Skin of body (tissue), 2 donors: Measurements from ENCODE around the gene GNB2. TPM values are rescaled to one million over a fixed set of nuclear protein-coding genes. Genes with fewer than 3 reads are reported as not detected.
"Not testable (repeated sequence)": the region's sequence is repeated elsewhere in the genome, so short reads cannot be mapped to it uniquely, and the experiment has no call there.

Source experiments
- DNase-seq: peaks from one replicate; lab custom pipeline; 2025; lab: John Stamatoyannopoulos, UW
- total RNA-seq: library from RNA; depleted of rRNA; stranded (reverse); fragments of >200 nt; gene quantifications from one replicate; pipeline ENCODE4 v1.2.3, GENCODE V29; 2014

GNB2 gene
- total RNA-seq, 1 donor from 2014 or later = 69.4 TPM

DNA sequence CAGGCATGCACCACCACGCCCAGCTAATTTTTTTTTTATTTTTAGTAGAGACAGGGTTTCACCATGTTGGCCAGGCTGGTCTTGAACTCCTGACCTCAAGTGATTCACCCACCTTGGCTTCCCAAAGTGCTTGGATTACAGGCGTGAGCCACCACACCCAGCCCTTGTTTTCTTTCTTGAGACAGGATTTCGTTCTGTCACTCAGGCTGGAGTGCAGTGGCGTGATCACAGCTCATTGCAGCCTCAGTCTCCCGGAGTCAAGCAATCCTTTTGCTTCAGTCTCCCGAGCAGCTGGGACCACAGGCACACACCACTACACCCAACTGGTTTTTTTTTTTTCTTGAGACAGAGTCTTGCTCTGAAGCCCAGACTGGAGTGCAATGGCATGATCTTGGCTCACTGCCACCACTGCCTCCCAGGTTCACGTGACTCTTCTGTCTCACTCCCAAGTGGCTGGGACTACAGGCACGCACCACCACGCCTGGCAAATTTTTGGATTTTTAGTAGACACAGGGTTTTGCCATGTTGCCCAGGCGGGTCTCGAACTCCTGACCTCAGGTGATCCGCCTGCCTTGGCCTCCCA lies 11.3 kb upstream of the GNB2 start:
- not testable (repeated sequence) for DNase-seq

DNA sequence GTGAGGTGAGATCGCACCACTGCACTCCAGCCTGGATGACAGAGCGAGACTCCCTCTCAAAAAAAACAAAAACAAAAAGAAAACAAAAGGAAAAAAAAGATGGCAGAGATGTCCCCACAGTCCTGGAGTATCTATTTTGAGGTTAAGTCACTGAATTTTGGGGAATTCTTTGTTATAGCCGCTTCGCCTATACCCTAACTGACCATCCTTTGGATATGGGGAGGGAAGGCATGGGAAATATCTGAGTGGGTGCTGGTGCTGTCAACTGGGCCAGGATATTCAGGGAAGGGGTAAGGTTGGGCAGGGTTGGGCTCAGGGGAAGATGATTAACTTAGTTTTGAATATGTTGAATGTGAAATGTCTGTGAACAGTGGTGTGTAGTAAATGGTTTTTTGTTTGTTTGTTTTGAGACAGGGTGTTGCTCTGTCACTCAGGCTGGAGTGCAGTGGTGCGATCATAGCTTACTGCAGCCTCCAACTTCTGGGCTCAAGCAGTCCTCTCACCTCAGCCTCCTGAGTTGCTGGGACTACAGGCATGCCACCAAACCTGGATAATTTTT lies 8.3 kb upstream of the GNB2 start:
- DNase-seq = no peak

DNA sequence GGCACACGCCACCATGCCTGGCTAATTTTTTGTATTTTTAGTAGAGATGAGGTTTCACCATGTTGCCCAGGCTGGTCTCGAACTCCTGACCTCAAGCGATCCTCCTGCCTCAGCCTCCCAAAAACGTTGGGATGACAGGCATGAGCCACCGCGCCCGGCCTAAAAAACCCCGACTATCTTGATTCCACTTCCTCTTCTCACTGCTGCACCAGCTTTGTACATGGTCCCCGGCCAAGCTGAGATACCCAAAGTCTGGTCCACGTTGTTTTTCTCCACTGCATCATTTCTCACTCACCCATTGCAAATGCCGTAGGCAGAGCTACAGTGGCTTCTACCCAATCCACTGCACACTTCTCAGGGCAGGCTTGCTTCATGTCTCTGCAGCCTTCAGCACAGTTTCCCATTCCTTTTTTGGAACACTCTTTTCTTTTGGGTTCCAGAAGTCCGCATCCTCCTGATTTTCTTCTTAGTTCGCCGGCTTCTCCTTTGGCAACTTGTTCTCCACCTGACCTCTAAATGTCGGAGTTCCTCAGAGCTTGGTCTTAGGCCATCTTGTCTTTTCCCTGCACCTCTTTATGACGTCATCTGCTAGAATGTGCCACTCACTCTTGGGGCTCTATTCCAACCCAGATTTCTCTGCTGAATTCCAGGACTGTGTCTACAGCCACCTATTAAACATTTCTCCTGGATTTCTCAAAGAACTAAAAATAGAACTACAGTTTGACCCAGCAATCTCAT lies 6.0 kb upstream of the GNB2 start:
- DNase-seq = no peak

DNA sequence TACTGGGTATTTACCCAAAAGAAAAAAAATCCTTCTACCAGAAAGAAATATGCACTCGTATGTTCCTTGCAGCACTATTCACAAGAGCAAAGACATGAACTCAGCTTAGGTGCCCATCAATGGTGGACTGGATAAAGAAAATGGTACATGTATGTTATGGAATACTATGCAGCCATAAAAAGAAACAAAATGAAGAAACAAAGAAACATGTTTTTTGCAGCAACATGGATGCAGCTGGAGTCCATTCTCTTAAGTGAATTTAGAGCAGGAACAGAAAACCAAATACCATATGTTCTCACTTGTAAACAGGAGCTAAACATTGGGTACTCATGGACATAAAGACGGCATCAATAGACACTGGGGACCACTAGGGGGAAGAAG lies 5.5 kb upstream of the GNB2 start:
- no peak for DNase-seq

DNA sequence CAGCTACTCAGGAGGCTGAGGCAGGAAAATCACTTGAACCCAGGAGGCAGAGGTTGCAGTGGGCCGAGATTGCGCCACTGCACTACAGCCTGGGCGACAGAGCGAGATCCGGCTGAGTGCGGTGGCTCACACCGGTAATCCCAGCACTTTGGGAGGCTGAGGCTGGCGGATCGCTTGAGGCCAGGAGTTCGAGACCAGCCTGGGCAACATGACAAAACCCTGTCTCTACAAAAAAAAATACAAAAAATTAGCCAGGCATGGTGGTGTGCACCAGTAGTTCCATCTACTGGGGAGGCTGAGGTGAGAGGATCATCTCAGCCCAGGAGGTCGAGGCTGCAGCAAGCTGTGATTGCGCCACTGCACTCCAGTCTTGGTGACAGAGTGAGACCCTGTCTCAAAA lies 4.4 kb upstream of the GNB2 start:
- DNase-seq = not testable (repeated sequence)

DNA sequence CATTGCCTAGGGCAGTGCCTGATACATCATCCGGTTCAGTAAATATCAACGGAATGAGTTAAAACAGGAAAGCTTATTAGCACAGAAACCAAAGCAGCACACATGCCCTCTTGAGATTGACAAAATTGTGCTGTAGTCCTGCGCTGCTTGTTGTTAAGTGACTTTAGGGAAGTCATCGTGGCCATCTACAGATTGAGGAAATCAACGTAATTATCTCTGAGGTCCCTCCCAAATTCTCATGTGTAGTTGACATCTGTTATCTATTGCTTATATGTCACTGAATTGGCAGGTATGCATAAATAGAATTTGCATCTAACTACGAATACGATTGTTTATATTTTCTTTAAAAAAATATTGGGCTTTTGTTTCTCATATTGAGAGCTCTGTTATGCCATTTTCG lies 3.5 kb upstream of the GNB2 start:
- DNase-seq = no peak

DNA sequence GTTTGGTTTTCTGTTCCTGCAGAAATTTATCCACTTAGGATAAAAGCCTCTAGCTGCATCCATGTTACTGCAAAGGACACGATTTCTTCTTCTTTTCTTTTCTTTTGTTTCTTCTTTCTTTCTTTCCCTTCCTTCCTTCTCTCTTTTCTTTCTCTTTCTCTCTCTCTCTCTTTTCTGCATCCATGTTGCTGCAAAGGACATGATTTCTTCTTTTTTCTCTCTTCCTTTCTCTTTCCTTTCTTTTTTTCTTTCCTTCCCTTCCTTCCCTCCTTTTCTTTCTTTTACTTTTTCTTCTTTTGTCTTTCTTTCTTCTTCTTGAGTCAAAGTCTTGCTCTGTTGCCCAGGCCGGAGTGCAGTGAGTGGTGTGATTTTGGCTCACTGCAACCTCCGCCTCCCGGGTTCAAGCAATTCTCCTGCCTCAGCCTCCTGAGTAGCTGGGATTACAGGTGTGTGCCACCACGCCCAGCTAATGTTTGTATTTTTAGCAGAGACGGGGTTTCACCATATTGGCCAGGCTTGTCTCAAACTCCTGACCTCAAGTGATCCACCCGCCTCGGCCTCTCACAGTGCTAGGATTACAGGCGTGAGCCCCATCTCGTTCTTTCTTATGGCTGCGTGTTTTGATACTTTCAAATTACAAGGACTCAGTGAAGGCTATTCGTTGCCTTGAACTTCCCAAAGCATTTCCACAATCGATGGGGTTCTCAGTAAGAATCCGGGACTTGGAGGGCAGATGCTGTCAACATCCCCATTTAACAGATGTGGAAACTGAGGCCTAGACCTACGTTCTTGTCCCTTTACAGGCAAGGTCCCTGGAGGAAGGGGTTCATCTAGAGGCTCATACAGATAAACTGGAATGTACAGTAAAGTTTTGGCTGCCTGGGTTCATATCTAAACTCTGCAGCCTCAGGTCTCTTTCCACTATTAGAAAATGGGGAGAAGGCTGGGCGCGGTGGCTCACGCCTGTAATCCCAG lies 1.9 kb upstream of the GNB2 start:
- no peak for DNase-seq

DNA sequence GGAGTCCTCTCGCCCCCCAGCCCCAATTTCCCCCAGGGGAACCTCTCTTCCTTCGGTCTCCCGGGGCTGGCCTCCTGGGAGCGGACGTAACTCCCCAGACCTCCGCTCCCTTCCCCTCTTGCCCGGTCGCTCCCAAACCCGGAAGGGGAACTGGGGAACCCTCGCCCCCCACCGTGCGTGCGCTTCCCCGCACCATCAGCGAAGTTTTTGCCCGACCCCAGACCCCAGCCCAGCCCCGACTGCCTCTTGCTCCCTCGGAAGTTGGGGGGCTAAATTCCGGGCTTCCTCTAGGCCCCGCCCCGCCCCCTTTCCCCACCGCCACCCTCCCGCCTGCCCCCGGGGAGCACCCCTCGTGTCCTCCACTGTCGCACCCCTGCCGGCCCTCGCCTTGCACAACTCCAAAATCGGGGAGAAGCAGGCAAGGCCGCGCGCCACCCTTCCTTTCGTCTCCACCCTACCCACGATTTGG lies 436 bp downstream of the GNB2 start:
- DNase-seq = no peak

DNA sequence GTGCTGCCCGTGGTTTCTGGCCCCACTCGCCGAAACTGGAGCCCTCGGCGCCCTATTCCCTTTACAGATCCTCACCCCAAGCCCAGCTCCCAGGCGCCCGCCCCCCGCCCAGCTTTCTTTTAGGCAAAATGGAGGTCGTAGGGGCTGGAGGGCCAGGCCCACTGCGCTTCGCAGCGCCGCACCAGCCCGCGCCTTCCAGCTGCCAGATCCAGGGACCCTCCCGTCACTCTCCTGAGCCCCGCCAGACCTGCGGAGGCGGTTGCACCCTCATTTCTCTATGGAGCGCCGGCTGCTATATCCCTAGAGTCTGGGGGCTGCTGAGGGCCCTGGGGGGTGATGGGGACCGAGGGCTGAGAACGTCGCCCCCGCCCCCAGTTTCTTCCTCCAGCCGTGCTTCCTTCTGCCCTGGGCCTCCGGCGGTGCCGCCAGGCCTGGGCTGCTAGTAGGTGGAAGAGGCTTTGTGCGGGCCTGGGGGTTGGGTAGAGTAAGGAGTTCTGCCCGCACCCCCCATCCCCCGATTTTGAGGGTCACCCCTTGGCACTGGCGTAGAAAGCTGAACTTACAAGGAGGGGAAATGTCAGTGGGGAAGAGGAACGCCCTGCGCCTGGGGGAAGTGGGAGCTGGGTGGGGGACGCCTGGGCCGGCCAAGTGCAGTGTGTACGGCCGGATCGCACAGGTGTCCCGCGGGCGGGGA lies 1.0 kb downstream of the GNB2 start:
- no peak for DNase-seq

DNA sequence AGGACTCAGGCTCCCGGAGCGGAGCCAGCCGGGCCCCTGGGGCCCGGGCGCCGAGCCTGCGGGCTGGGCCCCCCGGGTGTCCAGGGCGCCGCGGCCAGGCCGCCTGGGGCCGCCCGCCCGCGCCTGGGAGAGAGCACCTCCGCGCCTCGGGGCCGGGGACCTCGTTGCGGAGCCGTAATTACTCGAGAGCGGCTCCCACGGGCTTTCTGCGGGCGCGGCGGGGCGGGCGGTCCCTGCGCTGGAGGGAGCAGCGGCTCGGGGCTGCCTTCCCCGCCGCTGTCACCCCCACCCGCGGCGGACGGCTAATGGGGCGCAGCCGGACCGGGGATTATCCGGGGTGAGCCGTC lies 1.5 kb downstream of the GNB2 start:
- no peak for DNase-seq

DNA sequence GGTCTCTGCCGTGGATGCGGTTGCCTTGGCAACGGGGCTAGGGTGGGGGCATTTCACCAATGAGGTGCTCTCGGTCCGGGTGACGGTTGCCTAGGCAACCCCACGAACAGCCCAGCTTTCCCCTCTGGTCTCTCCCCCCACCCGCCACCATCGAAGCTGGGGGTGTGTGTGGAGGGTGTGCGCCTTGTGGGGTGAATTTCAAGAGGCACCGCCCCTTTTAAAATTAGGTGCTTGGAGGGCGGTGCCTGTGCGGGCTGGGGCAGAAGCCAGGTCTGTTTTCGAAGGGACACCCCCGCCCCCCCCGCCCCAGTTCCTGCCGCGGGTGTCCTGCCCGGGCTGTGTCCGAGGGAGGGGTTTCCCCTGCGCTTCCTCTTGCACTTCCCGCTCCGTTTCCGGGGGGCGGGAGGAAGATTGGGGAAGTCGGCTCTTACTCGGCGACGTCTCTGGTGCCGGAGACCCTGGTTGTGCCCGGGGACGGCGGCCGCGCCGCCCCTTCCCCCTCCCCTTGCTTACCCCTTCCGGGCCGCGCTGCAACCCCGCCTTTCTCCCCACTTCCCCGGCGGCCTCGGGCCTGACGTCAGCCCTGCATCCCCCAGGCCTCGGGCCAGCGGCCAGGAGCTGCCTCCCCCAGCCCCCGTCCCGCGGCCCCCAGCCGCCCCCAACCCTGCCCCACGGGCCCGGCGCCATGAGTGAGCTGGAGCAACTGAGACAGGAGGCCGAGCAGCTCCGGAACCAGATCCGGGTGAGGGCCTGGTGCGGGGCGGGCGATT lies 2.2 kb downstream of the GNB2 start:
- DNase-seq = peak; percentile 48

DNA sequence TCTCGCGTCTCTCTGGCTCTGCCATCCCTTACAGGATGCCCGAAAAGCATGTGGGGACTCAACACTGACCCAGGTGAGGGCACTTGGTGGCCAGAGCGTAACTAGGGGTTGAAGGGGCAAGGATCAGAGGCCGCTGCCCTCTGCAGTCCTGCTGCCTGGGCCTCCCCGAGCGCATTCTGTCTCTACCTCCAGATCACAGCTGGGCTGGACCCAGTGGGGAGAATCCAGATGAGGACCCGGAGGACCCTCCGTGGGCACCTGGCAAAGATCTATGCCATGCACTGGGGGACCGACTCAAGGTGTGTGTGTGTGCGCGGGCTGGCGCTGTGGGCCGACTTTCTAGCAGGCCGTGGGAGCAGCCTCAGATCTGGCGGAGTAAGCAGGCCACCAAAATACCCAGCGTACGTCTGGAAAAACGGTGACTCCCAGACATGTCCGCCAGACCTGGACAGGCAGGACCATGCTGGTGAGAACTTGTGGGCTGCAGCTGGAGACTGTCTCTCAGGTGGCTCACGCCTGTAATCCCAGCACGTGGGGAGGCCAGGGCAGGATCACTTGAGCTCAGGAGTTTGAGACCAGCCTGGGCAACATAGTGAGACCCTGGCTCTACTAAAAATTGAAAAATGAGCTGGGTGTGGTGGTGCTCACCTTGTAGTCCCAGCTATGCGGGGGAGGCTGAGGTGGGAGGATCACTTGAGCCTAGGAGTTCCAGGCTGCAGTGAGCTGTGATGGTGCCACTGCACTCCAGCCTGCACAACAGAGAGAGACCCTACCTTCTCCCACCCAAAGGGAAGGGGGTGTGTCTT lies 3.2 kb downstream of the GNB2 start:
- DNase-seq = no peak

DNA sequence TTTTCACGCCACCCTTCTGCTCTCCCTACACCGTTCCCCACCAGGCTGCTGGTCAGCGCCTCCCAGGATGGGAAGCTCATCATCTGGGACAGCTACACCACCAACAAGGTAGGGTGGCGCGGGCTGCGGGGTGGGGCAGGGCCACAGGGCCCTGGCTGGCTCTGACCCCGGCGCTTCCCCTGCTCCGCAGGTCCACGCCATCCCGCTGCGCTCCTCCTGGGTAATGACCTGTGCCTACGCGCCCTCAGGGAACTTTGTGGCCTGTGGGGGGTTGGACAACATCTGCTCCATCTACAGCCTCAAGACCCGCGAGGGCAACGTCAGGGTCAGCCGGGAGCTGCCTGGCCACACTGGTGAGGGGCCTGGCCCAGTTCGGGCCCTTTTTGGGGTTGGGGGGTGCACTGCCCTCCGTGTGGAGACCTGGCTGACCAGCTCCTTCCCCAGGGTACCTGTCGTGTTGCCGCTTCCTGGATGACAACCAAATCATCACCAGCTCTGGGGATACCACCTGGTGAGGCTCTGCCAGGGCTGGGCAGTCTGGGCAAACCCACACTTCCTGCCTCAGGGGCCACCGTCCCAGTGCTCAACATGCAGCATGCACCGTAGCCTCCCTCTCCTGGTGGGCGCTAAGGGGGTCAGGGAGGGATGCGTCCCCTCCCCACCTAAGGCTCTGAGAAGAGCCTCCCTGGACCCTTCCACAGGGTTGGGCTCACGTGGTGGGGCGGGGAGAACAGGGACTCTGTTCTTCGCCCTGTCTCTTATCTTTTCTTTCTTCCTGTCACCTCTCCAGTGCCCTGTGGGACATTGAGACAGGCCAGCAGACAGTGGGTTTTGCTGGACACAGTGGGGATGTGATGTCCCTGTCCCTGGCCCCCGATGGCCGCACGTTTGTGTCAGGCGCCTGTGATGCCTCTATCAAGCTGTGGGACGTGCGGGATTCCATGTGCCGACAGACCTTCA lies 4.0 kb downstream of the GNB2 start:
- no peak for DNase-seq

DNA sequence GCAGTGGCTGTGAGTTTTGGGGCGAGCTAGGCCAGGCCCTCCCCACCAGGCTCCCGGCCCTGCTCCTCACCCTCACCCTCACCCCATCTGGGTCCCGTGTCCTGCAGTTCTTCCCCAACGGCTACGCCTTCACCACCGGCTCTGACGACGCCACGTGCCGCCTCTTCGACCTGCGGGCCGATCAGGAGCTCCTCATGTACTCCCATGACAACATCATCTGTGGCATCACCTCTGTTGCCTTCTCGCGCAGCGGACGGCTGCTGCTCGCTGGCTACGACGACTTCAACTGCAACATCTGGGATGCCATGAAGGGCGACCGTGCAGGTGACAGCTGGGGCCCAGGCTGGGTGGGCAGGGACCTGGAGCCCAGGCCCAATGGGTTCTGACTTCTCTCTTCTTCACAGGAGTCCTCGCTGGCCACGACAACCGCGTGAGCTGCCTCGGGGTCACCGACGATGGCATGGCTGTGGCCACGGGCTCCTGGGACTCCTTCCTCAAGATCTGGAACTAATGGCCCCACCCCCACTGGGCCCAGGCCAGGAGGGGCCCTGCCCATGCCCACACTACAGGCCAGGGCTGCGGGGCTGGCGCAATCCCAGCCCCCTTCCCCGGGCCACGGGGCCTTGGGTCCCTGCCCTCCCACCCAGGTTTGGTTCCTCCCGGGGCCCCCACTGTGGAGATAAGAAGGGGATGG lies 4.9 kb downstream of the GNB2 start:
- DNase-seq = no peak

DNA sequence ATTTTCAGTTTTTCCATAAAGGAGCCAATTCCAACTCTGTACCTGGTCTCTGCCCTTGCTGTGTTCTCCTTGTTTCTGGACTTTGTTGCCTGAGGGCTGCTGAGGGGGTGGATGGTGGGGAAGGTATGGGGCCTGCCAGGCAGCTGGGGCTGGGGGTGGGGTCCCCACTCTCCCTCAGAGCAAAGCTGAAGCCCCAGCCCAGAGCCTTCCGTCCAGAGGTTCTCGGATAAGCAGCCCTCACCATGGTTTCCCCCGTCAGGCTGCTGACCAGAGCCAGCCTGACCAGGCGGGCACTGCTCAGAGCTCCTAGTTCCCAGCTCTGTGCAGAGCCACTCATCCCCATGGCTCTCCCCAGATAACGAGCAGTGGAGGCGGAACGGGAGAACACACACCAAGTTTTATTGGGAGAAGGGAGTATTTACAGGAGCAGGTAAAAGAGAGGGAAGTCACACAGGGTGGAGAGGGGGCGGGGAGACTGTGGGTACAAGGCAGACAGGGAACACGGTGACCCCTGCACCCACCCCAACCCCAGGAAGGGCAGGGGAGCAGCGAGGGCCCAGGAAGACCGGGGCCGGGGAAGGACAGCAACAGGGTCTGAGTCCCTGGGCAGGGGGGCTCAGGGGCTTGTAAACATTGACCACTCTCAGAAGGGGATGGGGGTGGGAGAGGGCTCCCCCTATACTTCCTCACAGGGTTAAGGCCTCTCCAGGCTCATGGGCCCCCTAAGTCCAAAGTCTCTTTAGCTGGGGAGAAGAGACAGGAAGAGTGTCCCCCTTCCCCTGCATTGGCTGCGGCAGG lies 5.8 kb downstream of the GNB2 start:
- no peak for DNase-seq

DNA sequence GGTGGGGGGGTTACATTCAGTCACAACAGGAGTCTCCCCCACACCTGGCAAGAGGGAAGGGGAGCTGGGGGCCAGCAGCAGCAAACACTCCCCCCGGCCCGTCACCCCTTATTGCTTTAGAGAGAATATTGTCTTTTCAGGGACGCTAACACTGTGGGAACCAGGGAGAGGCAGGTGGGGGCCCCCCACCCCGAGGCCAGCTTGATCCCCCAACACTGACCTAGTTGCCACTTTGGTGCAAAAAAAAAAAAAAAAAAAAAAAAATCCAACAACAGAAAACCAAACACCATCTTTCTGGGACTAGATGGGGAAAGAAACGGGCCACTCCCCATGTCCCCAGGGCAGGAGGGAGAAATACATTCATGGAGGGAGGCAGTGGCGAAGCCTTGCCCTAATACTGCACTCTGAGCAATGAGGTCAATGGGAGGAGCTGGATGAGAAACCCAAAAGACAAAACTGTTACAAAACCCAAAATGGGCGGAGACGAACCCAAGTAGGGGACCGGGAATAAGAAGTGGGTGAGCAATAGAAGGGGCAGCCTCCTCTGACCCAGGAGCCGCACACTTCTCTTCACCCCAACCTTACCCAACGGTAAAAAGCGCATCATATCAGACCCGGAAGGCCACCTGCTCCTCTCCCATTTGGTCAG lies 6.5 kb downstream of the GNB2 start:
- peak; percentile 11 for DNase-seq
